ENCODE measurements around the gene ZNF81.
"Not testable (repeated sequence)": the region's sequence is repeated elsewhere in the genome, so short reads cannot be mapped to it uniquely, and the experiment has no call there.

ZNF81 gene

GRCh38 chrX:47936224-47936939, 99.7 kb downstream of the ZNF81 start:
- no peak for DNase-seq (ENCODE audit: low read depth in 2 of 2)

DNA sequence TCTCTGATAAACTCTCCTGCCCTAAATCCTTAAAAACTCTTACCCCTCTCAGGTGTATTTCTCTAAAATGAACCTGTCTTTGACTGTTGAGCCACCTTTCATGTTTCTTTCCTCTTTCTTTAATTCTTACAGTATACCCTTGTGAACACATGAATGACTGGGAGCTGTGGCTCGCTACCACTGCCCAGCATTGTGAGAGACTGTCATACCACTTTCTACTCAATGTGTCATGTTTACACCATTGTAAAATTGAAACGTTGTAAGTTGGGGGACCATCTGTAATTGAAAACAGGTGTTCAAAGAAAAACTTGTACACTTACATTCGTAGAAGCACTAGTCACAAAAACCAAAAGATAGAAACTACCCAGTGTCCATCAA, 100.2 kb downstream of the ZNF81 start:
- no peak for DNase-seq (ENCODE audit: low read depth in 2 of 2)

- no peak for DNase-seq (ENCODE audit: low read depth in 2 of 2)
Observed at GRCh38 chrX:47940448-47940847, 103.7 kb downstream of the ZNF81 start.

GRCh38 chrX:47941423-47941822, 104.7 kb downstream of the ZNF81 start:
- no peak for DNase-seq (ENCODE audit: low read depth in 2 of 2)

DNA sequence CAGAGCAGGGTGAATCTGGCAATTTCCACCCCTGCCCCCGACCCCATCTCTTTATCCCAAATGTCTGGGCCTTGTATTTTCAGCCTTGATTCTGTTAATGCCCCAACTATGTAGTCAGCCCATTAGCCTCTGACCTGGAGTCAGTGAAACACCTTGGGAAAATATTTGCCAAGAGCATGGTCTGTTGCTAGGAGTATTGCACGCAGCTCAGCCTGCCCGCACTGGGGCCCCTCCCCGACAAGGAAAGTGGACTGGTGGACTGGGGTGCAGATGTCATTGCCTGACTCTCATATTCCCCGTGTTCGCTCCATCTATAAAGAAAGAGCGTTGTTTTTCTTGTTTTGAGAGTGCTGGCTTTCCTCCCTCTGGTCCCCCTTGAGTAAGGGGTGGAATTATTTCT, 118.6 kb downstream of the ZNF81 start:
- DNase-seq (ENCODE audit: low read depth in 2 of 2), result not testable (repeated sequence)

DNA sequence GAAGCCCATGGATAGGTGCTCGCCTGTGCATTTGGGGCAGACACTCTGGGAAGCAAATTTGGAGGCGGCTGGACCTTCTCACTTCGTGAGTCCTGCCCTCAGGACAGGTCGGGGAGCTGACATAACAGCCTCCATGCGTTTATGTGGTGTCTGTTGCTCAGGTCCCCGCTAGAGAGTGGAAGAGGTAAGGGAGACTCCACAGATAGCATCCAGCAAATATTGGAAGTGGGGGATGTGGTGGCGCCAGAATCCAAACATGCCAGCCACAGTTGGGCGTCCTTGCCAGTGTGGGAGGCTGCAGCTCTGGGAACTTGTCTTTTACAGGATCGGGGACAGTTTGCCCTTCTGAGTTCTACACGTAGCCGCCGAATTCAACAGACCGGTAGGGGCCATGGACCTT, 119.3 kb downstream of the ZNF81 start:
- no peak for DNase-seq (ENCODE audit: low read depth in 2 of 2)

DNA sequence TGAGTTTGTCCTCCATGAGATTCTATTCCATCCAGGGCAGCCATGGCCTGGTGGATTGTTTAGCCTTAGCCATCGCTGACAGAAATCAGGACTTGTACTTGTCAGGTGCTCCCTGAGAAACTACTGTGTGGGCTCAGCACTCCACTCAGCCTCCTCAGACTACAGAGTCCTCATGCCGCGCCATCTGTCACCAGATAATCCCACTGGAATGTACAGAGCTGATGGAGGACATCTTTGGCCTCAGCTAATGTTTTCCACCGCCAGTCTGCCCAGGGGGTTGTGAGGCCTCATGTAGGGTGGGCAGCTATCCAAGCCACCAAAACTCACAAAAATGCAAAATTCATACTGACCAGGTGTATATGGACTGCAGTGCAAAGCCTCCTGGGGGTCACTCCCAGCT, 121.5 kb downstream of the ZNF81 start:
- DNase-seq (ENCODE audit: low read depth in 2 of 2), result not testable (repeated sequence)

DNA sequence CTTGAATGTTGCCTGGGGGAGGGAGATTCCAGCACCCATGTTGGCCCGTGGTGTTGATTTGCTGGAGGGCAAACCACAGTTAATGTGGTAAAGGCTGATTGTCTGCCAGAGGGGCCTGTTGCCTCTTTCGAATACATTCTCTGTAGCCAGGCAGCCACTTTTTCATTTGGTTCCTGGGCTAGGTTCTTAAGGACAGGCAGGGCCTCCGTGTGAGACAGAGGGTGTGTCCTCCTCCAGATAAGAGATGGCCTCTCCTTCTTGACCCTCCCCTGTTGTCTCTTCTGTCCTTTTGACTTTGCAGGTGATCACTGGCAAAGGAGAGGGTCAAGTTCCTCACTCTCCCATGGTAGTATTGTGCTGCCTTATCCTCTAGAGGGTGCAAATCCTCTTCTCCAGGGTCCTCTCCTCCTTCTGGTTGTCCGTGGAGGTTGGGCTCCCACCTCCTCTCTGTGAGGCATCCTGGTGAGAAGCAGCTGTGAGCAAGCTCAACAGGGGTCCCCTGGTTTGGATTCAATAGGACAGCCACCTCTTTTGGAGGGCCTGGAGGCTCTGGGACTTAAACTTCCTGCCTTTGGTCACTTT, 122.2 kb downstream of the ZNF81 start:
- DNase-seq (ENCODE audit: low read depth in 2 of 2), result no peak

GRCh38 chrX:47960406-47960805, 123.7 kb downstream of the ZNF81 start:
- no peak for DNase-seq (ENCODE audit: low read depth in 2 of 2)

DNA sequence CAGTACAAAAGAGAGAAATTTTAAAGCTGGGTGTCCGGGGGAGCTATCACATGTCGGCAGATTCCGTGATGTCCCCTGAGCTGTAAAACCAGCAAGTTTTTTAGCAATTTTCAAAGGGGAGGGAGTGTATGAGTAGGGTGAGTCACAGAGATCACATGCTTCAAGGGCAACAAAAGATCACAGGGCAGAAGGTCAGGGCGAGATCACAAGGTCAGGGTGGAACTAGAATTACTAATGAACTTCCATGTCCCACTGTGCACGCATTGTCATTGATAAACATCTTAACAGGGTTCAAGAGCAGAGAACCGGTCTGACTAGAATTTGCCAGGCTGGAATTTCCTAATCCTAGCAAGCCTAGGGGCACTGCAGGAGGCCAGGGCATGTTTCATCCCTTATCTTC, 125.1 kb downstream of the ZNF81 start:
- not testable (repeated sequence) for DNase-seq (ENCODE audit: low read depth in 2 of 2)

DNA sequence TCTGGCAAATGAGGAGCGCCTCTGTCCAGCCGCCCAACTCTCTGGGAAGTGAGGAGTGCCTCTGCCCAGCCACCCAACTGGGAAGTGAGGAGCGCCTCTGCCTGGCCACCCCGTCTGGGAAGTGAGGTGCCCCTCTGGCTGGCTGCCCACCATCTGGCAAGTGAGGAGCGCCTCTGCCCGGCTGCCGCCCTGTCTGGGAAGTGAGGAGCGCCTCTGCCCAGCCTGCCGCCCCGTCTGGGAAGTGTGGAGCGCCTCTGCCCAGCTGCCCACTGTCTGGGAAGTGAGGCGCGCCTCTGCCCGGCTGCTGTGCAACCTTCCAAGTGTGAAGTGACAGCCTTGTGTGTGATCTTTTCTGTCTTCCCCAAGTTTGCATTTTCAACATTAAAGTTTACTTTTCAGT, 128.8 kb downstream of the ZNF81 start:
- not testable (repeated sequence) for DNase-seq (ENCODE audit: low read depth in 2 of 2)

All from fibroblast of skin of left biceps (primary cell).